GM19099 (cell line): Measurements from ENCODE around the gene DLX3.

ENCODE experiments used
- POLR2A ChIP-seq: IDR thresholded peaks from 3 replicates; pipeline ENCODE4 v1.6.1; 2011; ENCODE audit warnings: low read depth; ENCODE audit not compliant: insufficient read length; ENCODE audit errors: extremely low read depth

The DLX3 gene

GRCh38 chr17:50027881-50028735, 33.1 kb upstream of the DLX3 start:
- no peak for TF ChIP-seq POLR2A

DNA sequence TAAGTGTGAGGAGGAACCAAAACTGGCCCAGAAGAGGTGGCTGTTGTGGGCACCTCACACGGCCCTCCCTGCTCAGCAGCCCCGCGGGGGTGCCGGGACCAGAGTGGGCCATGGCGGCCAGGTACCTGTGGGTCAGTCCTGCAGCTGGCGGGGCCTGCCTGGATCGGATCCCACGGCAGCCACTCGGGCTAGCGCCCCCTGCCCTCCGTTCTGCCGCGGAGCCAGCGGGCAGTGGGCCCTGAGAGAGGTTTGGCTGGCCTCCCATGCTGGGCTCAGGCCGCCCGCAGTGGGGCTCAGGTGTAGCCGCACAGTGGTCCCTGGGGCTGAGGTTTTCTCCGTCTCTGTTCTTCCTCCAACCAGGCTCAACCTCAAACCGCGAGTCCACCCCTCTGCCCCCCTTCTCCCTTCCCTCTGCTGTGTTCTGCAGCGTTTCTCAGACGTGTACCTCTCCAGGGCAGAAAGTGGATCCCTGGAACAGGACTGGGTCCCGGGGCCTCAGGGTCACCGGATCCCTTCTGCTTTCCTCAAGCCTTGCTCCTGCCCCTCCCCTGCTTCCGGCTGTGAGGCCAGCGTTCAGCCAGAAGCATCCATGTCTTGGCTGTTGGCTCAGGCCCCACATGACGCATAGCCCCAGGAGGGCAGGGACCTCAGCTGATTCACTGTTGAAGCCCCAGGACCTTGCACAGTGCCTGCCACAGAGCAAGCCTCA, 32.3 kb upstream of the DLX3 start:
- no peak for TF ChIP-seq POLR2A

GRCh38 chr17:50026837-50027171, 31.8 kb upstream of the DLX3 start:
- TF ChIP-seq POLR2A: no peak

DNA sequence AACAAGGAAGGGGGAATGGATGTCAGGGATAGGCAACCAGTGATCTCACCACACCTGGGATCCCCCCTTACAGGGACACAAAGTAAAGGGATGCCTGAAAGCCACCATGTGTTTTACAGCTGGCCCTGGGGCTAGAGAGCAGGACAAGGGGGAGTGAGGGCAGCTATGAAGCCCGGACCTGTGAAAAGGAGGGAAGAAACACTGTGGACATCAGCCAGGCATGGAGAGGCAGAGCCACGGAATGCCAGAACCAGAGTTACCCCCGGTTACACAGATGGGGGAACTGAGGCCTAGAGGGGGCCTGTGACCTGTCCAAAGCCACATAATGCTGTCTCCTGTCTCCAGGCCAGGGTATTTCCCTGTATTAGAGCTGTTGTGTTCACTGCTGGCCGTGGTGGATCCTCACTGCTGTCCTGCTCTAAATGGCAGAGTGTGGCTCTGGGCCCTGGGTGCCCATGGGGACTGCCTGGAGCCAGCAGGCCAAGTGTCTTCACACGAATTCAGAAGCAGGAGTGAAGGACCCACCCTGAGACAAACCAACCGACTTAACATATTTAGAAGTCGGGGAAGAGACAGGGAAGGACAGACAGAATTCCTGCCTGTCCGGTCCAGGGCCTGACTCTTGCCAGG, 31.1 kb upstream of the DLX3 start:
- no peak for TF ChIP-seq POLR2A

- TF ChIP-seq POLR2A: no peak
Observed at GRCh38 chr17:50024808-50025207, 29.8 kb upstream of the DLX3 start.

DNA sequence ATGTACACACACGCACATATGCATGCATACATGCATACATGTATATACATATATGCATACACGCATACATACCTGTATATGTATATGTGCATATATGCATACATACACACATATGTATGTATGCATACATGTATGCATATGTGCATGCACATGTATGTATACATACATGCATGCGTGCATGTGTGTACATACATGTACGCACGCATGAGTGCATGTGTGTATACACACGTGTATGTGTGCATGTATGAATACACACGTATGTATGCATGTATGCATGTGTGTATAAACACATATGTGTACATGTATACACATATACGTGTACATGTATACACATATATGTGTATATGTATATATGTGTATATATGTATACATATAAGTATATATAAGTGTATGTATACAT, 28.5 kb upstream of the DLX3 start:
- no peak for TF ChIP-seq POLR2A

DNA sequence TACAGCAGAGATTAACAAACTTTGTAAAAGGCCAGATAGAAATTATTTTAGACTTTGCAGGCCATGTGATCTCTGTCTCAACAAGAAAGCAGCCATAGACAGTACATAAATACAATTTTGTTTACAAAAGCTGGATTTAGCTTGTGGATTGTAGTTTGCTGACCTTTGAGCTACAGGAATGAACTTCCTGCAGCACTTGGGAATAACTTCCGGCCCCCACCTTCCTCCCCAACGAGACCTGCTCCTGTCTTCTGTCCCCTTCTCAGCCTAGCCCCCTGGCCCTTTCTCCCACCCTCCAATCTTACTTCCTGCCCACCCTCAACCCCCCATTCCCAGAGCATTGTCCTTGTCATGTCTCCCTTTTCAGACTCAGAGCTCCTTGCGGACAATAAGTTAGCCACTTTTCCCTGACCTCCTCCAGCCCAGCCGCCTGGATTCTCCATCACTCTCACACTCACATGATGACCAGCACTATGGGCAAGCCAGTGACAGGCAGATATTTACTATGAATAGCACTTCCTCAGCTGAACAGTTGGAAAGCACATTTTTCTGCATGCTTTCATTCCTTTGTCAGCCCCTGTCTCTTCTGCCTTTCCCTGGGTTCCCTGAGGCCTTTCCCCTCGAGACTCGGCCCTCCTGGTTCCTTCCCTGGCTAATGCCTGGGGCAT, 27.6 kb upstream of the DLX3 start:
- no peak for TF ChIP-seq POLR2A

DNA sequence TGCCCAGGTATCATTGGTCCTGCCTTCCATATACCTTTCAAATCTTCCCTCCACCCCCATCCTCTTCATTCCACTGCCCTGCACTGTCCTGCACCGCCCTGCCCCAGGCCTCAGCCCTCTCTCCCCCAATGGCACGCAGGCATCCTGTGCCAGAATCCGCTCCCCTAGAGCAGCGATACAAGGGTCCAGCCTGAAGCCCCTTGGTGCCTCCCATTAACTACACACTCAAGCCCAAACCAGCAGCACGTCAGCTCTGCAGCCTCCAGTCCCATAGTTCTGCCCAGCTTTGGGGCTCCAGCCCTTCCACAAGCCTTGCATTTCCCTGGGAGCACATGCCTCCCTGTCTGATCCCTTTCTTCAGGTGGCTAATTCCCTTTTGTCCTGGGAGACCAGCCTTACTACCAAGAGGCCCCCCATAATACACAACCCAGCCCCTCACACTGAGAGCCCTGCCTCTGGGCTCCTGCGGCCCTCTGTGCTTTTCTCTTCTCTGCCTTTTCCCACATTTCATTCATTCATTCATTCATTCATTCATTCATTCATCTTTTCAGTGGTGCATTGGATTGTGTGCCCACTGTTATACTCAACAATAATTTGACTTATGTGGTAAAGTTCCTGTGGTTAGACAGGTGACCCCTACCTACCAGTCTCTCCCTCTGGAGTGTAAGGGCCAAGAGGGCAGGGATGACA, 26.8 kb upstream of the DLX3 start:
- no peak for TF ChIP-seq POLR2A

- no peak for TF ChIP-seq POLR2A
Observed at GRCh38 chr17:50020841-50021599, 26.0 kb upstream of the DLX3 start.

DNA sequence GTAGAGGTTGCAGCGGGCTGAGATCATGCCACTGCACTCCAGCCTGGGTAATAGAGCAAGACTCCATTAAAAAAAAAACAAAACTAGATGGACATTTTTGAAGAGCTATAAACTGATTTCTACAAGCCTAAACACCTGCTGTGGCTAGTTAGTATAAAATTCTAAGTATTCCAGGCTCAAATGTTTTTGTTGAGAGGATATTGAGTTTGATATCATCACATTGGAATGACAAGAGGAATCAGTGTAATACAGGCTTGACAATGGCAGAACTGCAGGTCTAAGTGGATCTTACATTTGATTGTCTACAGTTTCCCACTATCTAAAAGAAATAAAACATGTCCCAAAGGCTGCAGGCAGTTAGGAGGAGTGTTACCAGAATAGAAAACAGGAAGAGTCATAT, 23.9 kb upstream of the DLX3 start:
- no peak for TF ChIP-seq POLR2A

GRCh38 chr17:50015146-50015545, 20.1 kb upstream of the DLX3 start:
- no peak for TF ChIP-seq POLR2A

- no peak for TF ChIP-seq POLR2A
Observed at GRCh38 chr17:50014471-50015088, 19.6 kb upstream of the DLX3 start.

DNA sequence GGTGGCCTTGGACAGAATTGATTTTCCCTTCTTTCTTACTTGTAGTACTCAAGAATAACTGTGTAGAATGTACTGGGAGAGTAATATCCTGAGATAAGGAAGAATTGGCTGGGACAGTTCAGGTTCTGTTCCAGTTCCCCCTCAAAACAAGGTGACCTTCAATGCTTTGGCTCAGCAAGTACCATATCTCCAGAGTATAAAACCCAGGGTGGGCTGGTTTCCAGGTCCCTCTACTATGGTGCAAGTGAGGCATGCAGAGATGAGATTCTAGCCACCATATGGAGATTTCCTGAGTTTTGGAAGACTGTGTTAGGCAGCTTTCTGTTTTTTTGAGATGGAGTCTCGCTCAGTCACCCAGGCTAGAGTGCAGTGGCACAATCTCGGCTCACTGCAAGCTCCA, 18.1 kb upstream of the DLX3 start:
- no peak for TF ChIP-seq POLR2A

- no peak for TF ChIP-seq POLR2A
Observed at GRCh38 chr17:50009282-50009681, 14.3 kb upstream of the DLX3 start.
